ENCODE results near the gene CTCFL.

DNA sequence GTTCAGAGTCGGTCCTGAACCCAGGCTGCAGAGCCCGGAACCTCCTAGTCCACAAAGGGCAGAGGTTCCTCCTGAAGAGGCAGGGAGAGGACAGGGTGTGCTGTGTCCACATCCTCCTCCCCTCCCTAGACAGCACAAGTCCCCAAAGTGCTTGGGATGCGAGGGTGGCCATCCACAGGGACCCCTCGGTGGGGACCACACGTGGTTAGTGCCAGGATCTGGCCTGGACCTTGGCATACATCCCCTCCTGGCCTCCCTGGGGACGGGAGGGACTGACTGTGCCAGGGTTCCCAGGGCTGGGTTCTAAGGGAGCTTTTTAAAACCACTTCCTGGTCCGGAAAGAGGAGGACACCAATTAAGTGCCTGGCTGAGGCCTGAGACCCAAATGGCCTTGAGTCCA, 63.2 kb downstream of the CTCFL start:
- TF ChIP-seq POLR2A (IDR thresholded peaks at IDR 0.05) = no peak
- TF ChIP-seq, protein P1, sequence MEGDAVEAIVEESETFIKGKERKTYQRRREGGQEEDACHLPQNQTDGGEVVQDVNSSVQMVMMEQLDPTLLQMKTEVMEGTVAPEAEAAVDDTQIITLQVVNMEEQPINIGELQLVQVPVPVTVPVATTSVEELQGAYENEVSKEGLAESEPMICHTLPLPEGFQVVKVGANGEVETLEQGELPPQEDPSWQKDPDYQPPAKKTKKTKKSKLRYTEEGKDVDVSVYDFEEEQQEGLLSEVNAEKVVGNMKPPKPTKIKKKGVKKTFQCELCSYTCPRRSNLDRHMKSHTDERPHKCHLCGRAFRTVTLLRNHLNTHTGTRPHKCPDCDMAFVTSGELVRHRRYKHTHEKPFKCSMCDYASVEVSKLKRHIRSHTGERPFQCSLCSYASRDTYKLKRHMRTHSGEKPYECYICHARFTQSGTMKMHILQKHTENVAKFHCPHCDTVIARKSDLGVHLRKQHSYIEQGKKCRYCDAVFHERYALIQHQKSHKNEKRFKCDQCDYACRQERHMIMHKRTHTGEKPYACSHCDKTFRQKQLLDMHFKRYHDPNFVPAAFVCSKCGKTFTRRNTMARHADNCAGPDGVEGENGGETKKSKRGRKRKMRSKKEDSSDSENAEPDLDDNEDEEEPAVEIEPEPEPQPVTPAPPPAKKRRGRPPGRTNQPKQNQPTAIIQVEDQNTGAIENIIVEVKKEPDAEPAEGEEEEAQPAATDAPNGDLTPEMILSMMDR (IDR thresholded peaks at IDR 0.05) = no peak
